Naive thymus-derived CD8-positive, alpha-beta T cell (primary cell): Measurements from ENCODE around the gene PSPN. TPM values are rescaled to one million over a fixed set of nuclear protein-coding genes. Genes with fewer than 3 reads are reported as not detected.
"Not testable (repeated sequence)": the region's sequence is repeated elsewhere in the genome, so short reads cannot be mapped to it uniquely, and the experiment has no call there.

ENCODE experiments used
- ATAC-seq, 2 donors: fragments of 150-1000 bp; cut with Tn5 transposase in 1 of 2; sonication (Bioruptor Pico), chemical (Tn5 transposase) in 1 of 2; 1 replicate in 1 of 2; 2 replicates in 1 of 2; pipeline ENCODE4 v1.10.0; 2021; ENCODE audit warnings: mild to moderate bottlenecking in 2 of 2, moderate library complexity in 2 of 2
- POLR2A ChIA-PET: fragments of 350-600 bp; sonication (Branson Sonifier 250); formaldehyde crosslinking; loops from one replicate; lab custom pipeline; 2021; ENCODE audit warnings: antibody characterized with exemption; lab: Charles Lee
- DNase-seq, 10 donors: peaks; one replicate each; pipeline versions ENCODE4 v3.0.0 to v3.0.0-alpha.2; 2020 to 2022
- H3K27ac Mint-ChIP-seq, 10 donors: one replicate each; pipeline ENCODE4 v1.8.0; 2020 to 2022; ENCODE audit warnings: mild to moderate bottlenecking in 10 of 10, mixed read lengths in 10 of 10, moderate library complexity in 4 of 10, inconsistent platforms in 1 of 10
- H3K27me3 Mint-ChIP-seq, 5 donors: one replicate each; pipeline ENCODE4 v1.8.0; 2021 to 2022; ENCODE audit warnings: mixed read lengths in 5 of 5
- H3K36me3 Mint-ChIP-seq, 3 donors: one replicate each; pipeline ENCODE4 v1.8.0; 2020 to 2022; ENCODE audit warnings: mixed read lengths in 3 of 3, mild to moderate bottlenecking in 2 of 3, inconsistent platforms in 1 of 3
- H3K4me1 Mint-ChIP-seq, 4 donors: one replicate each; pipeline ENCODE4 v1.8.0; 2021 to 2022; ENCODE audit warnings: mixed read lengths in 4 of 4
- H3K4me3 Mint-ChIP-seq, 10 donors: one replicate each; pipeline ENCODE4 v1.8.0; 2020 to 2022; ENCODE audit warnings: mild to moderate bottlenecking in 10 of 10, mixed read lengths in 10 of 10, moderate library complexity in 6 of 10, inconsistent platforms in 1 of 10
- H3K9me3 Mint-ChIP-seq, 9 donors: one replicate each; pipeline ENCODE4 v1.8.0; 2020 to 2022; ENCODE audit warnings: mixed read lengths in 9 of 9, mild to moderate bottlenecking in 3 of 9, inconsistent platforms in 1 of 9, moderate library complexity in 1 of 9
- polyA plus RNA-seq, 3 donors: library from polyadenylated mRNA; unstranded; fragments of 300-500 nt; fragmentation: Illumina TruSeq; gene quantifications; one replicate each; pipeline ENCODE4 v1.2.3, GENCODE V29; 2021
- total RNA-seq, 8 experiments: library from RNA in 2 of 8; stranded (reverse) in 2 of 8; gene quantifications; one replicate each; pipeline ENCODE4 v1.2.3 and lab custom pipeline; 2021 to 2026

Gene PSPN
- total and polyA plus RNA-seq, 5 experiments from 2014 or later, result 0.50 to 3.7 (median 1.2) TPM

DNA sequence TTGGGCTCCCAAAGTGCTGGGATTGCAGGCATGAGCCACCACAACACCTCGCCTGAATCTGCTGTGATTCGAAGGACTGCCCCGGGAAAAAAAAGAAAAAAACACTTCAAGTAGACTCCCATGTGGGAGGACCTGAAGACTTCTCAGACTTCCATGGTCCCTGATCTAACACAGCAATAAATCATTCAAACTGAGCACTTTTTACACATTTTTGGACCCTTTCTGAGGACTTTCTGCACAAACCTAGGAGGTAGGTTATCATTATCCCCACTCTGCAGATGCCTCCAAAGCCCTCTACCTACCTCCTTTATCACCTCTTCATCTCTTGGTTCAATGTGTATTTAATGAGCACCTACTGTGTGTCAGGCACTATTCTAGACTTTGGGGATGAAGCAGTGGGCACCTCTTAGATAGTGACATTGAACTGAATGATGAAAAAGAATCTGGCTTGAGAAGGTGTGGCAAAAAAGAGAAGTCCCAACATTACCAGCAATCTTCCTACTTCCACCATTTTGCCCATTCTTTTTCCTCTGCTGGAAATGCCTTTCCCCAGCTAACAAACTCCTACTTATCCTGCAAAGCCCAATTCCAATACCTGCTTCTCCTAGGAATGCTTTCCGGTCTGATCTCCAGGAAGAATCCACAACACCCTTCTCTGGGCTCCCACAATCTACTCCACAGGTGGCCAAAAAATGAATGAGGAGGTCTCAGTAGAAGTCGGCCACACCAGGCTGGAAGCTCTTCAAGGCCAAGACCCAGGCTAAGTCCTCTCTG, 16.0 kb downstream of the PSPN start:
- no peaks in the 10 kb centered on the region for H3K27me3 Mint-ChIP-seq
- peak overlapping the region in 3 of 10 donors; percentile 10 to 24 (median 19) for H3K27ac Mint-ChIP-seq
- H3K9me3 Mint-ChIP-seq, result no peaks in the 10 kb centered on the region
- peaks cover 0 to 29% (median 0%) of the 10 kb centered on the region in 3 donors for H3K36me3 Mint-ChIP-seq
- H3K4me3 Mint-ChIP-seq, result peak overlapping the region in 5 of 10 donors; percentile 33 to 54 (median 44)
- POLR2A ChIA-PET, result interaction anchor here (0.6 to 5.2 kb wide), 3 partner anchors 13 to 504 kb away, joined by 4 to 83 read pairs (median 21); partner anchors contain the start of genes ALKBH7 and GTF2F1
- ATAC-seq (no peak), DNase-seq (no peak)
- peaks cover 16 to 30% (median 22%) of the 10 kb centered on the region in 4 donors for H3K4me1 Mint-ChIP-seq

- POLR2A ChIA-PET, result interaction anchor here (0.7 kb wide), 1 partner anchor 372 kb away, joined by 3 read pairs; no protein-coding TSS in a partner anchor
- H3K27ac Mint-ChIP-seq, result peak overlapping the region in 1 of 10 donors; percentile 56
These were observed 17.7 kb downstream of the PSPN start for GRCh38 chr19:6358003-6358402.

GRCh38 chr19:6357174-6357573, 18.6 kb downstream of the PSPN start:
- DNase-seq, result no peak
- Mint-ChIP-seq H3K36me3 (peaks cover 0 to 22% (median 7%) of the 10 kb centered on the region in 3 donors), H3K9me3 (no peaks in the 10 kb centered on the region), H3K4me3 (no peak overlapping the region), H3K27ac (no peak overlapping the region), H3K27me3 (no peaks in the 10 kb centered on the region), H3K4me1 (peaks cover 5 to 12% (median 9%) of the 10 kb centered on the region in 4 donors)
- POLR2A ChIA-PET, result interaction anchor here (0.6 kb wide), 1 partner anchor 641 kb away, joined by 6 read pairs; no protein-coding TSS in a partner anchor
- no peak for ATAC-seq

More at GRCh38 chr19:6358003-6358402, 17.7 kb downstream of the PSPN start:
- DNase-seq, result no peak
- peaks cover 13 to 20% (median 16%) of the 10 kb centered on the region in 4 donors for H3K4me1 Mint-ChIP-seq
- no peaks in the 10 kb centered on the region for H3K27me3 Mint-ChIP-seq
- H3K36me3 Mint-ChIP-seq, result peaks cover 0 to 19% (median 0%) of the 10 kb centered on the region in 3 donors
- H3K4me3 Mint-ChIP-seq, result no peak overlapping the region
- ATAC-seq, result no peak
- H3K9me3 Mint-ChIP-seq, result no peaks in the 10 kb centered on the region

DNA sequence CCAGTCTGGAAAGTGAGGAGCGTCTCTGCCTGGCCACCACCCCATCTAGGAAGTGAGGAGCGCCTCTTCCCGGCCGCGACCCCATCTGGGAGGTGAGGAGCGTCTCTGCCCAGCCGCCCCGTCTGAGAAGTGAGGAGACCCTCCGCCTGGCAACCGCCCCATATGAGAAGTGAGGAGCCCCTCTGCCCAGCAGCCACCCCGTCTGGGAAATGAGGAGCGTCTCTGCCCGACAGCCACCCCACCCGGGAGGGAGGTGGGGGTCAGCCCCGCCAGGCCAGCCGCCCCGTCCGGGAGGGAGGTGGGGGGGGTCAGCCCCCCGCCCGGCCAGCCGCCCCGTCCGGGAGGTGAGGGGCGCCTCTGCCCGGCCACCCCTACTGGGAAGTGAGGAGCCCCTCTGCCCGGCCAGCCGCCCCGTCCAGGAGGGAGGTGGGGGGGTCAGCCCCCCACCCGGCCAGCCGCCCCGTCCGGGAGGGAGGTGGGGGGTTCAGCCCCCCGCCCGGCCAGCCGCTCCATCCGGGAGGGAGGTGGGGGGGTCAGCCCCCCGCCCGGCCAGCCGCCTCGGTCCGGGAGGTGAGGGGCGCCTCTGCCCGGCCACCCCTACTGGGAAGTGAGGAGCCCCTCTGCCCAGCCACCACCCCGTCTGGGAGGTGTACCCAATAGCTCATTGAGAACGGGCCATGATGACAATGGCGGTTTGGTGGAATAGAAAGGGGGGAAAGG, 20.3 kb downstream of the PSPN start:
- not testable (repeated sequence) for H3K27me3 Mint-ChIP-seq

DNA sequence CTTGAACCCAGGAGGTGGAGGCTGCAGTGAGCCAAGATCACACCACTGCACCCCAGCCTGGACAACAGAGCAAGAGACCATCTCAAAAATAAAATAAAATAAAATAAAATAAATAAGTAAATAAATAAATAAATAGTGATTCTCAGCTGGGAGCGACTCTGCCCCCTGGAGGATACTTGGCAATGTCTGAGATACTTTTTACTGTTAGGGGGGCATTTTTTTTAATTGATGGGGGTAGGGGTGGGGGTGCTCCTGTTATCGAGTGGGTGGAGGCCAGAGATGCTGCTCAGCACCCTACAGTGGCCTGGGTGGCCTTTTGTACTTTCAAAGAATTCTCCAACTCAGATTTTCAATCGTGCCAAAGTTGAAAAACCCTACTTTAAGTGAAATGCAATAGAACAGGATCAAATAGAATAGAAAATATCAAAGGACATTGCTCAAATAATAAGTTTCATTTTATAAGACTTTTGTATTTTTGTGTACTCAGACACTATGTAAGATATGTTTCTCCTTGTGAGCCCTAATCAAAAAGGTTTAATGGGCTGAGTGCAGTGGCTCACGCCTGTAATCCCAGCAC, 21.5 kb downstream of the PSPN start:
- Mint-ChIP-seq H3K36me3 (peaks cover 0 to 42% (median 15%) of the 10 kb centered on the region in 3 donors), H3K27ac (no peak overlapping the region), H3K4me3 (no peak overlapping the region), H3K4me1 (peaks cover 0 to 4% (median 1%) of the 10 kb centered on the region in 4 donors), H3K9me3 (no peaks in the 10 kb centered on the region), H3K27me3 (no peaks in the 10 kb centered on the region)
- ATAC-seq (no peak), DNase-seq (no peak)
- POLR2A ChIA-PET, result interaction anchor here (0.6 kb wide), 1 partner anchor 8 kb away, joined by 3 read pairs; no protein-coding TSS in a partner anchor

More for the DNA sequence above, 20.3 kb downstream of the PSPN start:
- H3K4me1 Mint-ChIP-seq, H3K4me3 Mint-ChIP-seq, ATAC-seq, DNase-seq, POLR2A ChIA-PET, H3K9me3 Mint-ChIP-seq, H3K27ac Mint-ChIP-seq: not testable (repeated sequence)
- peaks cover 0 to 35% (median 11%) of the 10 kb centered on the region in 3 donors for H3K36me3 Mint-ChIP-seq

DNA sequence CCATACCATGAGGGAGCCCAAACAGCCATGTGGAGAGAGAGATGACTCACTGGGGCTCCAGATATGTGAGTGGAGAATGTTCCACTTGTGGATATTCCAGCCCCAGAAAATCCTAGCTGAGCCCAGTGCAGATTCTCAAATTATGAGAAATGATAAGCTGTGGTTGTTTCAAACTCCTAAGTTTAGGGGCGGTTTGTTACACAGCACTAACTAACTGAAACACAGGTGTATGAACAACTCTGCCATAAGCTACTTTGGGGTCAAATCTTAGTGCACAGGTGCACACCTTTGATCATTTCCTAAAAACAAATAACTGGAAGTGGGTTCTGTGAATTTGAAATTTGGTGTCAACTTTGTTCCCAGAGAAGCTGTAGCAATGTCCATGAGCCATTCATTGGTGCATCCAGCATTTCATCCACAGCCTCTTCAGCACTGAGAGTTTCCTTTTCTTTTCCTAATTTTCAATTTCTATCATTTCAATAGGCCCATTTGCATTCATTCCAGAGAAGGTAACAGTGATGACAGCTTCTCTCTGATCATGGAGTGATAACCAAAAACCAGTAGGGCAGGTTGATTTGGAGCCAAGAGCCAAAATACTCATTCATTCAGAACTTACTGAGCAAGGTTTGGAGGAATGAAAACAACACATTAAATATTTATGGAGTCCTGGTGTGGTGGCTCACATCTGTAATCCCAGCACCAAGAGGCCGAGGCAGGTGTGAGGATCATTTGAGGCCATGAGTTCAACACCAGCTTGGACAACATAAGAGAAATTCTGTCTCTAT, 23.2 kb downstream of the PSPN start:
- POLR2A ChIA-PET, result no interaction called here
- no peaks in the 10 kb centered on the region for H3K9me3 Mint-ChIP-seq
- peaks cover 0 to 55% (median 17%) of the 10 kb centered on the region in 3 donors for H3K36me3 Mint-ChIP-seq
- ATAC-seq (no peak), DNase-seq (no peak)
- H3K27ac Mint-ChIP-seq, result peak overlapping the region in 2 of 10 donors; percentile 3 to 21
- H3K4me3 Mint-ChIP-seq, result no peak overlapping the region
- H3K4me1 Mint-ChIP-seq, result peaks cover 0 to 8% (median 1%) of the 10 kb centered on the region in 4 donors
- no peaks in the 10 kb centered on the region for H3K27me3 Mint-ChIP-seq

DNA sequence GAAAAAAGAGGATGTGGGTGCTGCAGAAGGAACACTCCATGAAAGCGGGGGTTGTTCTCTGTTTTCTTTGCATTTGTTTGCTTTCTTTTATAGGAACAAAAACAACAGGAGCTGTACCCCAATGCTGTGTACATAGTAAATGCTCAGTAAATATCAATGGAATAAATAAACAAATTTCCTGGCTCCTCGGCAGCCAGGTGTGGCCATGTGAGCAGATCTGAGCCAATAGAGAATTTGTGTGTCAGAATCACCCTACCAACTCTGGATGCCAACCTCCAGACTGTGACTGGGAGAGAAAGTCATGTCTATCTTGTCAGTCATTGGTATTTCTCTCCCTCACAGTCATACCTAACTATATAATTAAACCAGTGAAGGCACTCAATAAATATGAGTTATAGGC, 25.0 kb downstream of the PSPN start:
- Mint-ChIP-seq H3K27me3 (no peaks in the 10 kb centered on the region), H3K36me3 (peaks cover 0 to 62% (median 21%) of the 10 kb centered on the region in 3 donors), H3K27ac (no peak overlapping the region), H3K9me3 (no peaks in the 10 kb centered on the region), H3K4me3 (no peak overlapping the region), H3K4me1 (peaks cover 0 to 8% (median 1%) of the 10 kb centered on the region in 4 donors)
- DNase-seq (no peak), ATAC-seq (no peak)
- POLR2A ChIA-PET, result no interaction called here

DNA sequence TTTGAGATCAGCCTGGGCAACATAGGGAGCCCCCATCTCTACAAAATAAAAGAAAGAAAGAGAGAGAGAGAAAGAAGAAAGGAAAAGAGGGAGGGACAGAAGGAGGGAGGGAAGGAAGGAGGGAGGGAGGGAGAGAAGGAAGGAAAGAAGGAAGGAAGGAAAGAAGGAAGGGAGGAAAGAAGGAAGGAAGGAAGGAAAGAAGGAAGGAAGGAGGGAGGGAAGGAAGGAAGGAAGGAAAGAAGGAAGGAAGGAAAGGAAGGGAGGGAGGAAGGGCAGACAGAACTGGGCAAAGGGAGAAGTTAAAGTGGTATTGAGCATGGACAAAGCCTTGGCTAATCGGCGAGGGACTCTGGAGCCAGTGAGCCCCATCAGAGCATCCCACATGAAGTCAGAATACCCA, 26.5 kb downstream of the PSPN start:
- H3K4me1 Mint-ChIP-seq, H3K27me3 Mint-ChIP-seq, H3K9me3 Mint-ChIP-seq, POLR2A ChIA-PET, ATAC-seq, H3K4me3 Mint-ChIP-seq, DNase-seq: not testable (repeated sequence)
- Mint-ChIP-seq H3K27ac (peak overlapping the region in 2 of 10 donors; percentile 22 to 82), H3K36me3 (peaks cover 0 to 68% (median 21%) of the 10 kb centered on the region in 3 donors)

DNA sequence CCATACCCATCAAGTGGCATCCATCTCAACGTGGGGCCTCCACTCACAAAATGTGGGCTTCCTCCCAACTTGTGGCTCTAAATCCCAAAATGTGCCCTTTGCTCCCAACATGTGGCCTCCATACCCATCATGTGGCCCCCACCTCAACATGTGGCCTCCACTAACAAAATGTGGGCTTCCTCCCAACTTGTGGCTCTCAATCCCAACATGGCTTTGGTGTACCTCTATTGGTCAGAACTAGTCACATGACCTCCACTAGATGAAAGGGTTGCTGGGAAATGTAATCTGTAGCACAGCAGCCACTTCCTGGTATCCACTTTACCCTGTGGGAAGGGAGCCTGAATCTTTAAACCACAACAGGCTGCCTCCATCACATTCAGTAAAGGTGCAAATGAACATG, 32.3 kb downstream of the PSPN start:
- Mint-ChIP-seq H3K9me3 (no peaks in the 10 kb centered on the region), H3K36me3 (peaks cover 0 to 47% (median 16%) of the 10 kb centered on the region in 3 donors), H3K27ac (peak overlapping the region in 1 of 10 donors; percentile 55), H3K27me3 (no peaks in the 10 kb centered on the region), H3K4me3 (no peak overlapping the region), H3K4me1 (peaks cover 0 to 10% (median 1%) of the 10 kb centered on the region in 4 donors)
- no peak for ATAC-seq
- DNase-seq, result no peak
- POLR2A ChIA-PET, result no interaction called here

- Mint-ChIP-seq H3K4me1 (peaks cover 0 to 10% (median 1%) of the 10 kb centered on the region in 4 donors), H3K27me3 (no peaks in the 10 kb centered on the region), H3K27ac (peak overlapping the region in 1 of 10 donors; percentile 6), H3K9me3 (no peaks in the 10 kb centered on the region), H3K4me3 (no peak overlapping the region), H3K36me3 (peaks cover 0 to 22% (median 12%) of the 10 kb centered on the region in 3 donors)
- no peak for ATAC-seq
- POLR2A ChIA-PET, result no interaction called here
- DNase-seq, result no peak
These were observed 35.1 kb downstream of the PSPN start for GRCh38 chr19:6340493-6341201.

DNA sequence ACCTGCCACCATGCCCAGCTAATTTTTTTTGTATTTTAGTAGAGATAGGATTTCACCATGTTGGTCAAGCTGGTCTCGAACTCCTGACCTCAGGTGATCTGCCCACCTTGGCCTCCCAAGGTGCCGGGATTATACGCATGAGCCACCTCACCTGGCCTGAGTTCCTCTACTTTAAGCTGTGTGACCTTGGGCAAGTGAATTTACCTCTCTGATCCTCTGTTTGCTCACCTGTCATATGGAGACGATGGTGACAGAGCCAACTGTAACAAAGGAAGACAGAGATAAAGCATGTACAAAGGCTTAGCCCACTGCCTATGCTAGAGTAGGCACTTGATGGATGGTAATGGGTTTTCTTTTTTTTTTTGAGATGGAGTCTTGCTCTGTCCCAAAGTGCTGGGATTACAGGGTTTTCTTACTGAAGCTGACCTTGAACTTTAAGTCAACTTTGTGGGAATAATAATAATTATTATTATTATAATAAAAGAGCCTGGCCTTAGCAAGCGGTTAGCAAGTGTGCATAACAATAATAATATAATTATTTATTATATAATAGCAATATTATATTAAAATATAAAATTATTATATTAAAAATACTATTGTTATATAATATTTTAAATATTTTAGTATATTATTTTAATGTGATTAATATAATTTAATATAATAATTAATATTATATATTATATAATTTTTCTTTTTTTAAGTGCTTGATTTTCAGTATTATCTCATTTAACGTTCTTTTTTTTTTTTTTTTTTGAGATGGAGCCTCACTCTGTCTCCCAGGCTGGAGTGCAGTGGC, 41.0 kb downstream of the PSPN start:
- H3K36me3 Mint-ChIP-seq, result peaks cover 0 to 5% (median 4%) of the 10 kb centered on the region in 3 donors
- no peaks in the 10 kb centered on the region for H3K4me1 Mint-ChIP-seq
- no peak overlapping the region for H3K4me3 Mint-ChIP-seq
- POLR2A ChIA-PET, result no interaction called here
- no peaks in the 10 kb centered on the region for H3K27me3 Mint-ChIP-seq
- H3K9me3 Mint-ChIP-seq, result no peaks in the 10 kb centered on the region
- ATAC-seq (no peak), DNase-seq (no peak)
- H3K27ac Mint-ChIP-seq, result no peak overlapping the region
